CD8-positive, alpha-beta memory T cell (primary cell): Measurements from ENCODE around the gene TOPORS. TPM values are rescaled to one million over a fixed set of nuclear protein-coding genes. Genes with fewer than 3 reads are reported as not detected.

ENCODE experiments used
- CTCF ChIA-PET: fragments of 350-600 bp; sonication (Branson Sonifier 250); formaldehyde crosslinking; loops from one replicate; lab custom pipeline; 2021; ENCODE audit warnings: antibody characterized with exemption; lab: Charles Lee
- POLR2A ChIA-PET: fragments of 350-600 bp; sonication (Branson Sonifier 250); formaldehyde crosslinking; loops from one replicate; lab custom pipeline; 2021; ENCODE audit warnings: antibody characterized with exemption; lab: Charles Lee
- DNase-seq, 5 donors: peaks; one replicate each; pipeline versions ENCODE4 v3.0.0 to v3.0.0-alpha.2; 2020 to 2022; ENCODE audit warnings: mixed read lengths in 1 of 5
- H3K27ac ChIP-seq: one replicate; pipeline ENCODE4 v1.7.0; 2013; ENCODE audit warnings: low read depth, mild to moderate bottlenecking, low read length, moderate library complexity
- H3K27me3 ChIP-seq: 2 replicates; pipeline ENCODE4 v1.7.0; 2013; ENCODE audit warnings: low read length, mild to moderate bottlenecking; ENCODE audit not compliant: insufficient read depth, poor library complexity, severe bottlenecking
- H3K36me3 ChIP-seq: 2 replicates; pipeline ENCODE4 v1.7.0; 2013; ENCODE audit warnings: mild to moderate bottlenecking, low read length, moderate library complexity; ENCODE audit not compliant: insufficient read depth
- H3K4me1 ChIP-seq: 2 replicates; pipeline ENCODE4 v1.7.0; 2013; ENCODE audit warnings: mild to moderate bottlenecking, low read length, moderate library complexity; ENCODE audit not compliant: insufficient read depth
- H3K4me3 ChIP-seq: 2 replicates; pipeline ENCODE4 v1.7.0; 2013; ENCODE audit warnings: mild to moderate bottlenecking, low read length
- H3K9me3 ChIP-seq: 2 replicates; pipeline ENCODE4 v1.7.0; 2013; ENCODE audit warnings: mild to moderate bottlenecking, low read length
- H3K27ac Mint-ChIP-seq, 8 donors: one replicate each; pipeline ENCODE4 v1.8.0; 2020 to 2021; ENCODE audit warnings: mixed read lengths in 8 of 8, mild to moderate bottlenecking in 6 of 8, inconsistent platforms in 3 of 8, moderate library complexity in 3 of 8
- H3K27me3 Mint-ChIP-seq, 2 donors: one replicate each; pipeline ENCODE4 v1.8.0; 2020 to 2021; ENCODE audit warnings: mixed read lengths in 2 of 2, mild to moderate bottlenecking in 1 of 2, moderate library complexity in 1 of 2
- H3K36me3 Mint-ChIP-seq, 3 donors: one replicate each; pipeline ENCODE4 v1.8.0; 2020 to 2021; ENCODE audit warnings: mixed read lengths in 3 of 3, inconsistent platforms in 1 of 3, mild to moderate bottlenecking in 1 of 3
- H3K4me1 Mint-ChIP-seq, 3 donors: one replicate each; pipeline ENCODE4 v1.8.0; 2020 to 2021; ENCODE audit warnings: mixed read lengths in 3 of 3, inconsistent platforms in 1 of 3, mild to moderate bottlenecking in 1 of 3
- H3K4me3 Mint-ChIP-seq, 7 donors: one replicate each; pipeline ENCODE4 v1.8.0; 2020 to 2021; ENCODE audit warnings: mixed read lengths in 7 of 7, mild to moderate bottlenecking in 6 of 7, moderate library complexity in 4 of 7, inconsistent platforms in 2 of 7
- H3K9me3 Mint-ChIP-seq, 5 donors: one replicate each; pipeline ENCODE4 v1.8.0; 2020 to 2022; ENCODE audit warnings: mixed read lengths in 5 of 5, mild to moderate bottlenecking in 3 of 5, moderate library complexity in 2 of 5, inconsistent platforms in 1 of 5
- polyA plus RNA-seq: library from polyadenylated mRNA; unstranded; fragments of 300-500 nt; fragmentation: Illumina TruSeq; gene quantifications from one replicate; pipeline ENCODE4 v1.2.3, GENCODE V29; 2021
- total RNA-seq, 2 experiments: library from RNA; stranded (reverse); gene quantifications; one replicate each; pipeline ENCODE4 v1.2.3, GENCODE V29; 2021

The TOPORS gene
- total and polyA plus RNA-seq, 3 experiments from 2014 or later: 18.7 to 26.1 (median 20.4) TPM

DNA sequence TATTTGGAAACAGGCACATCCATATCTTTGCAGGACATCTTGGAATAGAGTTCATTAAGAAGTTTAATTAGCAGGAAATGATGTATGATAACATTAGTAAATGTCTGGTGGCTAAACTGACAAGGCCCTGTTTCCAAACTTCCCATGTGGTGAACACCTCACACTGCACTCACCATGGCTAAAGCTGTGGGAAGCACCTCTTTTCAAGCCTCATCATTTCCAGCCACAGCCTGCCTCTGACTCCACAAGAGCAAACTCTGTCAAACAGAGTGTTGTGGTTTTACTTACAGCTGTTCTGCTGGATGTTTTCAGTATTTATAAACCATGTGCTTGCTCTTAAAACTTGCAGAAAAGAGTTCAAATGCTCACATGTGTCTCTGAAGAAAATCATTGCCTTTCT, 35.5 kb upstream of the TOPORS start:
- H3K27ac ChIP-seq: no peak overlapping the region
- H3K27me3 ChIP-seq: no peaks in the 10 kb centered on the region
- Mint-ChIP-seq H3K9me3 (no peaks in the 10 kb centered on the region), H3K4me3 (no peak overlapping the region), H3K36me3 (peaks cover 0 to 4% (median 2%) of the 10 kb centered on the region in 3 donors), H3K27ac (no peak overlapping the region), H3K27me3 (peaks cover 2 to 53% of the 10 kb centered on the region in 2 donors), H3K4me1 (no peaks in the 10 kb centered on the region)
- no peaks in the 10 kb centered on the region for H3K4me1 ChIP-seq
- H3K9me3 ChIP-seq: no peaks in the 10 kb centered on the region
- no peaks in the 10 kb centered on the region for H3K36me3 ChIP-seq
- ChIA-PET CTCF (interaction anchor here (2.8 to 3.1 kb wide), 2 partner anchors 8 to 209 kb away, joined by 7 to 13 read pairs; no protein-coding TSS in a partner anchor), POLR2A (no interaction called here)
- no peak overlapping the region for H3K4me3 ChIP-seq
- DNase-seq: no peak

DNA sequence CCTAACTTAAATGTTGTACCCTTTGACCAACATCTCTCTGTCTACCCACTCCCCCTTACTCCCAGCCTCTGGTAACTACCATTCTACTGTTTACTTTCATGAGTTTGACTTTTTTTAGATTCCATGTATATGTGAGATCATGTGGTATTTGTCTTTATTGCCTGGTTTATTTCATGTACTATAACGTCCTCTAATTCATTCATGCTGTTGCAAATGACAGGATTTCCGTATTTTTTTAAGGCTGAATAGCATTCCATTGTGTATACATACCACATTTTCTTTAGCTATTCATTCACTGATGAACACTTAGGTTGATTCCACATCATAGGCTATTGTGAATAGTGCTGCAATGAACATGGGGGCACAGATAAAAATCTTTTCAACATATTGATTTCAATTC, 32.4 kb upstream of the TOPORS start:
- H3K27ac Mint-ChIP-seq: no peak overlapping the region
- H3K4me3 ChIP-seq: no peak overlapping the region
- ChIA-PET CTCF (interaction anchor here (1.0 to 13.8 kb wide), 2 partner anchors 202 to 208 kb away, joined by 3 to 342 read pairs; no protein-coding TSS in a partner anchor), POLR2A (no interaction called here)
- H3K27me3 Mint-ChIP-seq: peaks cover 5 to 38% of the 10 kb centered on the region in 2 donors
- no peak overlapping the region for H3K27ac ChIP-seq
- H3K36me3 ChIP-seq: no peaks in the 10 kb centered on the region
- no peaks in the 10 kb centered on the region for H3K9me3 Mint-ChIP-seq
- no peaks in the 10 kb centered on the region for H3K4me1 ChIP-seq
- no peak overlapping the region for H3K4me3 Mint-ChIP-seq
- H3K9me3 ChIP-seq: no peaks in the 10 kb centered on the region
- H3K4me1 Mint-ChIP-seq: no peaks in the 10 kb centered on the region
- no peaks in the 10 kb centered on the region for H3K36me3 Mint-ChIP-seq
- no peak for DNase-seq
- no peaks in the 10 kb centered on the region for H3K27me3 ChIP-seq

DNA sequence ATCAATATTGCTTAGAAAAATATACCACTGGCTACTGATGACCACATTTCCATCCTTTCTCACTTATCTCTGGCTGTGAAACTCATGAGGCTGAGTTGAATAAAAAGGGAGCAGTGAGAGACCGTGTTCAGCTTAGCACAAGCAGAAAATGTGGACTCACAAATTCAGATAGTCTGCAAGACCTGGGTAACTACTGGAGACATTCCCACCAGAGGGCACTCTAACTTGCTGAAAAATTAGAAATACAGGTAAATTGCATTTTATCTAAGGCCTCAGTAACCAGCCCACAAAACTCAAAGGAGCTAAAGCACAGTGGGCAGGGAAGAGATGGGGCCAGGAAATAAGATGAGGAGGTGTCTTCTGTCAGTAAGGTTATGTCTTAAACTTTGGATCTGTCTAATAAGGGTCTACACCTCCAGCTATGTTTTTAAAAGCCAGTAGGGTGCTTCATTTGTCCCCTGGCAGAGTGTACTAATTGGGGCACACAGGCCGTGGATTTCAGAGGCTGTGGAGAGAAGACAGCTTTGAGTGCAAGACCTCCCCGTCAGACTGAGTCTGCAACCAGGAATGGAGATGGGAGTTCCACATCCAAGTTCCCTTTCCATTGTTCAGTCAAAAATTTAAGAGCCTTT, 29.2 kb upstream of the TOPORS start:
- Mint-ChIP-seq H3K9me3 (no peaks in the 10 kb centered on the region), H3K4me3 (no peak overlapping the region), H3K27ac (no peak overlapping the region), H3K4me1 (peaks cover 0 to 2% (median 0%) of the 10 kb centered on the region in 3 donors), H3K36me3 (no peaks in the 10 kb centered on the region), H3K27me3 (peaks cover 9 to 35% of the 10 kb centered on the region in 2 donors)
- H3K4me3 ChIP-seq: no peak overlapping the region
- DNase-seq: peak in 1 of 5 donors; percentile 26
- H3K36me3 ChIP-seq: no peaks in the 10 kb centered on the region
- H3K27me3 ChIP-seq: peaks cover 3% of the 10 kb centered on the region
- H3K9me3 ChIP-seq: no peaks in the 10 kb centered on the region
- CTCF ChIA-PET: interaction anchor here (0.8 to 13.8 kb wide), 14 partner anchors 9 to 445 kb away, joined by 3 to 342 read pairs (median 4); partner anchors contain the start of genes ACO1 and NDUFB6
- no peaks in the 10 kb centered on the region for H3K4me1 ChIP-seq
- POLR2A ChIA-PET: no interaction called here
- no peak overlapping the region for H3K27ac ChIP-seq

DNA sequence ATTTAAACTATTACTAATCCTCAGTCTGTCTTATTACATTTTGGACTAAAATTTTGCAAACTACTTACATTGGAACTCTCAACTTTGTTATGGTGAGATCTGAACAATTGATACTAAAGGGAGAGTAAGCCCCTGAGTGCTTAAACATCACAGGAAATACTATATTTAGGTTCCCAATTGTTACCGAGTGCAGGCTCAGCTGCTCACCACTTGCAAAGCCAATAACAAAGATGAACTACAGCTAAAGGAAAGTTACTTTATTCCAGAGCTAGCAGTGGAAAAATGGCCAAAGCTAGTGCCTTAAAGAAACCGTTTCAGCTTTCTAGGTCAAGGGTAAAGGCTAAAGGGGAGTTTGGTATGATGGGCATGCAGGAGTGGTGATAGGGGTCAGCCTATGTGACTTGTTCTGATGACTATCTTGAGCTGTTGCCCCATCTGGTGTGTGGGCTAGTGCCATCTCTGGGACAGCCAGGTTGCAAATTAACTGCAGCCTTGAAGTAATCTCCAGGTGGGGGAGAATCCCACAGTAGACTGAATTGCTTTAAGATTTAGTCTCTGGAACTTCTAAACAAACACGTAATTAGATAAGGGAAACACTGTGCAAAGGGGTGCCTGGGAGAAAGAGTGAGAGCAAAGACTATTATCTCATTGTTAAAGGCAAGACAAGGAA, 28.4 kb upstream of the TOPORS start:
- H3K4me3 Mint-ChIP-seq: no peak overlapping the region
- POLR2A ChIA-PET: no interaction called here
- CTCF ChIA-PET: interaction anchor here (0.7 to 13.8 kb wide), 16 partner anchors 8 to 446 kb away, joined by 3 to 342 read pairs (median 3); partner anchors contain the start of genes ACO1 and NDUFB6

DNA sequence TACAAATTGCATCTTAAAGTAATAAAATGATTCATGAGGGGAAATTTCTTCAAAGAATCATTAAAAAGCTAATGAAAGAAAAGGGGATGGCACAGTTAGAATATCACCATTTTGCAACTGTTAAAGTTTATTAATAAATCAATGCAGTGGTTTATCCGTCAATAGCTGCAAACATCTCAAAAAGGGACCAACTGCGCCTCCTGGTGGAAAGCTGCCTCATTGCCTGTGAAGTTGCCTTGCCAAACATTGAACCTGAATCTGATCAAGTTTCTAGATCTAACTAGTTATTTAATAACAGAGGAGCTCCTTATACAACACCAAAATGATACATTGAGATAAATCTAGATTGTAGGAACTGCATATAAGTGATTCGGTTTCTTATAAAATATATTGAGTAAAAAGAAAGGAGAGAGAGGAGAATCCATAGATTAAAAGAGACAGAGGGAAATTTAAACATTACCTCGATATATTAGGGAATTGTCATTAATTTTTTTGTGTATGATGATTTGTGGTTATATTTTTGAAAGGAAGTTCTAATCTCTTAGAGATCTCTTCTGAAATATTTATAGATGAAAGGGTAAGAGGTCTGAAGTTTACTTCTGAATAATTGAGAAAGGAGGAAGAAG, 27.4 kb upstream of the TOPORS start:
- Histone ChIP-seq H3K27ac (no peak overlapping the region), H3K4me1 (no peaks in the 10 kb centered on the region), H3K36me3 (no peaks in the 10 kb centered on the region), H3K4me3 (no peak overlapping the region), H3K27me3 (peaks cover 3% of the 10 kb centered on the region), H3K9me3 (no peaks in the 10 kb centered on the region)
- Mint-ChIP-seq H3K4me1 (peaks cover 0 to 2% (median 0%) of the 10 kb centered on the region in 3 donors), H3K27ac (peak overlapping the region in 1 of 8 donors; percentile 25), H3K36me3 (no peaks in the 10 kb centered on the region), H3K4me3 (no peak overlapping the region), H3K27me3 (peaks cover 9 to 22% of the 10 kb centered on the region in 2 donors), H3K9me3 (no peaks in the 10 kb centered on the region)
- DNase-seq: peak; percentile 61 to 84 (median 74)
- CTCF ChIA-PET: interaction anchor here (0.8 to 13.8 kb wide), 24 partner anchors 8 to 394 kb away, joined by 3 to 342 read pairs (median 3); partner anchors contain the start of genes ACO1 and RIGI
- POLR2A ChIA-PET: interaction anchor here (1.1 kb wide), 1 partner anchor 201 kb away, joined by 7 read pairs; no protein-coding TSS in a partner anchor

More for the DNA sequence above, 28.4 kb upstream of the TOPORS start:
- Histone ChIP-seq H3K27ac (no peak overlapping the region), H3K27me3 (peaks cover 3% of the 10 kb centered on the region), H3K4me1 (no peaks in the 10 kb centered on the region), H3K36me3 (no peaks in the 10 kb centered on the region), H3K9me3 (no peaks in the 10 kb centered on the region), H3K4me3 (no peak overlapping the region)
- H3K27ac Mint-ChIP-seq: peak overlapping the region in 2 of 8 donors; percentile 1 to 70
- H3K27me3 Mint-ChIP-seq: peaks cover 9 to 27% of the 10 kb centered on the region in 2 donors
- peaks cover 0 to 2% (median 0%) of the 10 kb centered on the region in 3 donors for H3K4me1 Mint-ChIP-seq
- no peaks in the 10 kb centered on the region for H3K9me3 Mint-ChIP-seq
- no peak for DNase-seq
- H3K36me3 Mint-ChIP-seq: no peaks in the 10 kb centered on the region

DNA sequence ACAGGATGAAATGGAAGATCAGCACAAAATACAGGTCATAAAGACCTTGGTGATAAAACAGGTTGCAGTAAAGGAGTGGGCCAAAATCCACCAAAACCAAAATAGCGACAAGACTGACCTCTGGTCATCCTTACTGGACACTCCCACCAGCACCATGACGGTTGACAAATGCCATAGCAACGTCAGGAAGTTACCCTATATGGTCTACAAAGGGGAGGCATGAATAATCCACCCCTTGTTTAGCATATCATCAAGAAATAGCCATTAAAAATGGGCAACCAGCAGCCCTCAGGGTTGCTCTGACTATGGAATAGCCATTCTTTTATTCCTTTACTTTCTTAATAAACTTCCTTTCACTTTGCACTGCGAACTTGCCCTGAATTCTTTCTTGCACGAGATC, 26.6 kb upstream of the TOPORS start:
- ChIA-PET POLR2A (interaction anchor here (1.1 kb wide), 1 partner anchor 200 kb away, joined by 7 read pairs; no protein-coding TSS in a partner anchor), CTCF (interaction anchor here (0.8 to 13.8 kb wide), 16 partner anchors 10 to 395 kb away, joined by 3 to 342 read pairs (median 4); partner anchors contain the start of genes ACO1 and RIGI)
- Mint-ChIP-seq H3K27me3 (peaks cover 9 to 18% of the 10 kb centered on the region in 2 donors), H3K4me3 (no peak overlapping the region), H3K4me1 (peaks cover 0 to 3% (median 1%) of the 10 kb centered on the region in 3 donors), H3K27ac (peak overlapping the region in 1 of 8 donors; percentile 25), H3K36me3 (no peaks in the 10 kb centered on the region), H3K9me3 (no peaks in the 10 kb centered on the region)
- peaks cover 3% of the 10 kb centered on the region for H3K27me3 ChIP-seq
- no peaks in the 10 kb centered on the region for H3K4me1 ChIP-seq
- H3K27ac ChIP-seq: no peak overlapping the region
- no peak for DNase-seq
- H3K4me3 ChIP-seq: no peak overlapping the region
- no peaks in the 10 kb centered on the region for H3K36me3 ChIP-seq
- H3K9me3 ChIP-seq: no peaks in the 10 kb centered on the region

DNA sequence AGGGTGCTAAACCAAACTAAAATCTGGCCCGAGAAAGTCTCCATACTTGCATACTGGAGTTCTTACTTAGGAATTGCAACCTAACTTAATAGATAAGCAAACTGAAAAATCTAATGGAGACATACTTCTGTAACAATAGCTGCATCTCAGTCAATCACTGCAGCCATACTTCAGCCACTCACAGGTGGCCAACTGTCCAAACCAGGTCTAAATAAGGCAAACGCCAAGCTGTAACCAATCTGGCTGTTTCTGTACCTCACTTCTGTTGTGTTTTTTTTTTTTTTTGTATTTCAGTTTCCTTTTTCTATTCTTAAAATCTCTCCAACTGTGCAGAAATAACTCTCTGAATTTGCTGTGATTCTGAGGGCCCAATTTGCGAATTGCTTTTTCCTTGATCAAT, 24.9 kb upstream of the TOPORS start:
- Mint-ChIP-seq H3K27ac (no peak overlapping the region), H3K27me3 (peaks cover 12 to 18% of the 10 kb centered on the region in 2 donors), H3K4me3 (peak overlapping the region in 1 of 7 donors; percentile 21), H3K36me3 (peaks cover 0 to 5% (median 0%) of the 10 kb centered on the region in 3 donors), H3K9me3 (no peaks in the 10 kb centered on the region), H3K4me1 (peaks cover 9 to 13% (median 12%) of the 10 kb centered on the region in 3 donors)
- Histone ChIP-seq H3K36me3 (no peaks in the 10 kb centered on the region), H3K27me3 (peaks cover 3% of the 10 kb centered on the region), H3K9me3 (no peaks in the 10 kb centered on the region), H3K4me3 (no peak overlapping the region), H3K4me1 (peaks cover 6% of the 10 kb centered on the region), H3K27ac (no peak overlapping the region)
- DNase-seq: no peak
- ChIA-PET POLR2A (no interaction called here), CTCF (interaction anchor here (1.4 to 13.8 kb wide), 2 partner anchors 193 to 200 kb away, joined by 5 to 342 read pairs; partner anchors contain the start of gene ACO1)
